ENCODE results near the gene JAM3. TPM values are rescaled to one million over a fixed set of nuclear protein-coding genes. Genes with fewer than 3 reads are reported as not detected.

Gene JAM3
- total RNA-seq, 1 donor from 2014 or later: 68.1 TPM

DNA sequence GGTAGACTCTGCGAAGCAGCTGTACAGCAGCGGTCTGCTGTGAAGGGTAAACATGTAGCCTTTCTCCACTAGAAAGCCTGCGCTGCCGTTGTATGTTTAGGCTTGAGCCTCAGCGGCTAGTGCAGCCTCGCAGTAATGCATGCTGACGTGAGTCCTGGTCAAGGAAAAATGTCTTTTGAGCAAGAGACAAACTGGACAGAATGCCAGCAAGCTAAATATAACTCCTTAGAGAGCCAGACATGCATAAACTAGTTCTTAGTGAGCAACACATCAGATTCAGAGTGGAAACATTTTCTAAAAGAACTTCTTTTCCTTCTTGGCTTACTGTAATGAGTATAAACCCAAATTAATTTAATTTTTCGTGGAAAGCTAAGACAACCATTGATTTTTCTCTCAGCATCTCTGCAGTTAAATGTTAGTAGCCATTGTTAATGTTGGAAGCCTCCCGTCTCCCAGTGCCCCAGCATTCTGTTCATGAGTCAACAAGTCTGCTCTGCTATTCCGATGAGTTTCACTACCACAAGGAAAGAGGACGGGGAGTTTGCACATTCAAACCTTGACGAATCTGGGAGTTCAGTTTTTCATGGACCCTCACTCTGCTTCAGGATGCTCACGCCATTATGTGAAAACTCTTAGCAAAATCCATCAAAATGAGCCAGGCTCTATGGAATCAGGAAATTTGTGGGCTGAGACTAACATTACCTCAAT is 51.4 kb downstream of the JAM3 start:
- peaks cover 12% of the 10 kb centered on the region for H3K4me1 ChIP-seq
- H3K27me3 Mint-ChIP-seq (ENCODE audit: insufficient read depth, low read depth): peaks cover 2% of the 10 kb centered on the region
- H3K36me3 Mint-ChIP-seq: peaks cover 14% of the 10 kb centered on the region
- H2AFZ ChIP-seq (replicated peaks): no peak overlapping the region
- no peak overlapping the region for H3K4me3 ChIP-seq
- H3K27ac ChIP-seq: no peak overlapping the region
- H3K4me2 ChIP-seq: no peak overlapping the region
- H3K27me3 ChIP-seq: peaks cover 25% of the 10 kb centered on the region
- peaks cover 43% of the 10 kb centered on the region for H3K79me2 ChIP-seq (ENCODE audit: low read depth)
- H3K27ac Mint-ChIP-seq: no peak overlapping the region
- peaks cover 44% of the 10 kb centered on the region for H3K4me1 Mint-ChIP-seq
- no peak for DNase-seq (ENCODE audit: low spot score)
- H3K9me3 Mint-ChIP-seq: peaks cover 3% of the 10 kb centered on the region
- H4K20me1 ChIP-seq (ENCODE audit: low read depth): peaks cover 40% of the 10 kb centered on the region
- H3K4me3 Mint-ChIP-seq: no peak overlapping the region
- H3K9me3 ChIP-seq (ENCODE audit: low read depth): no peaks in the 10 kb centered on the region
- TF ChIP-seq EZH2phosphoT487 (IDR thresholded peaks at IDR 0.05) (no peak), EZH2 (IDR thresholded peaks at IDR 0.05) (no peak), CTCF (IDR thresholded peaks at IDR 0.05) (no peak)
- H3F3A ChIP-seq (ENCODE audit: low read depth): peaks cover 3% of the 10 kb centered on the region
- no peak overlapping the region for H3K9ac ChIP-seq
- no peaks in the 10 kb centered on the region for H3K36me3 ChIP-seq

DNA sequence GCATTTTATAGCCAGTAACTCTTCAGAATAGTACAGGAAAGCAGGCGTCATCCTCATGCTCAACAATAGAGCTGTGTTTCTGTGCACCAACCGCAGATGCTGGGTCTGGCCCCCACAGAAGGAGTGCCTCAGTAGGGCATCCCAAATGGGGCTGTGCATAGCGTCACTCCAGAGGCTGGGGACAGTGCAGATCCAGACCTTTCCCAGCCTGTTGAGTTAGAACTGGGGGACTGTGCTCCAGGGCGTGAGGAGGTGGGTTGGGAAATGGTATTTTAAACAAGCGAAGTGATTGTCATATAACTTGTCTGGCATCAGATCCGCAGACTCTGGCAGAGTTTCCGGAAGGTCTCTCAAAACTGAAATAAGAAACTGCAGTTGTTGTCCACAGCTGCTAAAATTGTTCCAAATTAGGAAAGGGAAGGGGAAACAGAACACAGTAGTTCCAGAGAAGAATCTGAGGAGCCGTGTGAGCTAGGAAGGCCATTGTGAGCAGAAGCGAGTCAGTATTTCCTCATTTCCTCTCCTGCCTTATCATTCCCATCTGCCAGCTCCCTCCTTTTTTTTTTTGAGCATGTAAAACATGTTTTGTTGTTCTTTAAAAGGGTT is 52.2 kb downstream of the JAM3 start:
- H4K20me1 ChIP-seq (ENCODE audit: low read depth): peaks cover 40% of the 10 kb centered on the region
- peaks cover 7% of the 10 kb centered on the region for H3K4me1 ChIP-seq
- H3K9ac ChIP-seq: no peak overlapping the region
- TF ChIP-seq CTCF (IDR thresholded peaks at IDR 0.05) (no peak), EZH2phosphoT487 (IDR thresholded peaks at IDR 0.05) (no peak), EZH2 (IDR thresholded peaks at IDR 0.05) (no peak)
- H3K36me3 ChIP-seq: no peaks in the 10 kb centered on the region
- no peak overlapping the region for H2AFZ ChIP-seq (replicated peaks)
- Mint-ChIP-seq H3K27ac (no peak overlapping the region), H3K4me1 (peaks cover 51% of the 10 kb centered on the region), H3K36me3 (peaks cover 9% of the 10 kb centered on the region), H3K4me3 (no peak overlapping the region), H3K9me3 (no peaks in the 10 kb centered on the region), H3K27me3 (ENCODE audit: insufficient read depth, low read depth) (peaks cover 2% of the 10 kb centered on the region)
- H3K4me3 ChIP-seq: no peak overlapping the region
- H3K4me2 ChIP-seq: no peak overlapping the region
- H3F3A ChIP-seq (ENCODE audit: low read depth): peaks cover 3% of the 10 kb centered on the region
- H3K27ac ChIP-seq: no peak overlapping the region
- no peaks in the 10 kb centered on the region for H3K9me3 ChIP-seq (ENCODE audit: low read depth)
- peaks cover 32% of the 10 kb centered on the region for H3K27me3 ChIP-seq
- DNase-seq (ENCODE audit: low spot score): no peak
- peaks cover 36% of the 10 kb centered on the region for H3K79me2 ChIP-seq (ENCODE audit: low read depth)

DNA sequence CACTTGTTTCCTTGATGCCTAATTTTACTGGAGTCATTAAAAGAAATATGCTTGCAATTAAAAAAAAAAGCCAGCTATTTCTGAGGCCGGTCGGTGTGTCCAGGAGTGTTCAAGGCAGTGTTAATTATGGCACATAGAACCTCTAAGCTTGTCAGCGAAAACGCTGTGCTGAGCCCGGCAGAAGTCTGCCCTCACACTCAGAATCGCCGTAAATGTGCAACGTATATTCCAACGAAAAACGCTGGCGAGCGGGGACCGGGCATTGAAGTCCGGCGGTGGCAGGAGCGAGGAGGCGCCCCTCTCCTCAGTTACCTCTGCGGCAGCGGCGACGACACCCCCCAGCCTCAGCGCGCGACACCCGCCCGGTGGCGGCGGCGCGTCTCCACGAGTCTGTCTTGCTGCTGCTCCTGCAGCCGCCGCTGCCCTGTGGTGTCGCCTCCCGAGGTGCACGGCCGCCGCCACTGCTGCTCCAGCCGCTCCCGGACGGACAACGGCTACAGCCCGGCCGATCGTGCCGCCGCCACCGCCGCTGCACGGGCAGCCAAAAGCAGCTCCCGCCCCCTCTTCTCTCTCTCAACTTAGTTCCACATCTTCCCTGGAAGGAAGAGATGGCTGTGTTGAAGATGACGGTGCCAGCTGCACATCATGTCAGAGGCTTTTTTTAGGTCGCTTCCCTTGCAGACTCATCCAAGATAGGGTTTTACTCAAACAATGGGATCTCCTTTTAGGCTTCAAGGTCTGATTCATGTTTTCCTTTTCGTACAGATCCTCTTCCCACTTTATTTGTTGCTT is 56.0 kb downstream of the JAM3 start:
- peaks cover 7% of the 10 kb centered on the region for H3K79me2 ChIP-seq (ENCODE audit: low read depth)
- H3K36me3 ChIP-seq: no peaks in the 10 kb centered on the region
- Mint-ChIP-seq H3K27me3 (ENCODE audit: insufficient read depth, low read depth) (peaks cover 2% of the 10 kb centered on the region), H3K9me3 (peaks cover 8% of the 10 kb centered on the region), H3K36me3 (peaks cover 22% of the 10 kb centered on the region), H3K4me1 (peaks cover 41% of the 10 kb centered on the region), H3K27ac (no peak overlapping the region), H3K4me3 (peak overlapping the region; percentile 83)
- peaks cover 35% of the 10 kb centered on the region for H4K20me1 ChIP-seq (ENCODE audit: low read depth)
- peak overlapping the region; percentile 82 for H3K4me2 ChIP-seq
- no peak overlapping the region for H3K9ac ChIP-seq
- peak overlapping the region; percentile 47 for H3K4me3 ChIP-seq
- peaks cover 34% of the 10 kb centered on the region for H3K27me3 ChIP-seq
- H3K9me3 ChIP-seq (ENCODE audit: low read depth): no peaks in the 10 kb centered on the region
- no peak overlapping the region for H2AFZ ChIP-seq (replicated peaks)
- DNase-seq (ENCODE audit: low spot score): peak; percentile 89
- H3K27ac ChIP-seq: no peak overlapping the region
- no peak for TF ChIP-seq CTCF (IDR thresholded peaks at IDR 0.05)
- TF ChIP-seq EZH2 (IDR thresholded peaks at IDR 0.05): no peak
- no peak for TF ChIP-seq EZH2phosphoT487 (IDR thresholded peaks at IDR 0.05)
- peaks cover 3% of the 10 kb centered on the region for H3F3A ChIP-seq (ENCODE audit: low read depth)
- H3K4me1 ChIP-seq: peaks cover 7% of the 10 kb centered on the region
